Measurements from ENCODE around the gene ZNF532.

DNA sequence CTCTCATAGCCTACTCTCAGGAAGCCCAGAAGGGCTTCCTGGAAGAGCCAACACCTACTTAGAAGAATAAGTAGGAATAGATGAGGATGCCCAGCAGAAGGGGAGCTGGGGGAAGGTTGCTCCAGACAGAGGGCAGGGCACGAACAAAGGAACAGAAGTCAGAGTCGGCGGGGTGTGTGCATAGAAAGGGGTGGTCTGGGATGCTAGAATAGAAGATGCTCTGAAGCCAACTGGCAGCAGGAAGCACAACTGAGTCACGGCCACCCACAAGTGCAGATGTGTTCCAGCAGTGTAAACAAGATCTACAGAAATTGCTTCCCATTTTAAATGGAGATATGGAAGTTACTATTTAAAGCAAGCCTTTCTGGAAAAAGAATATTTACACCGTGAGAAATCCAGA, 131.0 kb downstream of the ZNF532 start:
- TF ChIP-seq POLR2AphosphoS5 (IDR thresholded peaks at IDR 0.05; ENCODE audit: borderline replicate concordance, low read depth, low read length) = no peak
- TF ChIP-seq EZH2 (IDR thresholded peaks at IDR 0.05) = no peak

Data from SK-N-MC (cell line).